CD4-positive, CD25-positive, alpha-beta regulatory T cell (primary cell): ENCODE data around the gene PRRX2. TPM values are rescaled to one million over a fixed set of nuclear protein-coding genes. Genes with fewer than 3 reads are reported as not detected.
A peak's percentile ranks its signal among the peaks of the same experiment; 100 is the strongest.

Experiments
- ATAC-seq, 2 donors: fragments of 150-1000 bp; cut with Tn5 transposase; one replicate each; pipeline ENCODE4 v1.10.0; 2021; ENCODE audit warnings: low read depth in 2 of 2, moderate number of reproducible peaks in 2 of 2, moderate library complexity in 1 of 2
- DNase-seq, 3 donors: peaks; one replicate each; pipeline versions ENCODE4 v3.0.0 to v3.0.0-alpha.2; 2012 to 2022; ENCODE audit warnings: mixed read lengths in 1 of 3
- H3K27ac ChIP-seq: one replicate; pipeline ENCODE4 v1.7.0; 2013; ENCODE audit warnings: mild to moderate bottlenecking, low read length; ENCODE audit not compliant: insufficient read depth, poor library complexity, severe bottlenecking
- H3K27me3 ChIP-seq: one replicate; pipeline ENCODE4 v1.7.0; 2013; ENCODE audit warnings: low read length; ENCODE audit not compliant: control insufficient read depth, insufficient read depth
- H3K36me3 ChIP-seq: one replicate; pipeline ENCODE4 v1.7.0; 2013; ENCODE audit warnings: mild to moderate bottlenecking, low read length, moderate library complexity; ENCODE audit not compliant: control insufficient read depth, insufficient read depth
- H3K4me1 ChIP-seq: 2 replicates; pipeline ENCODE4 v1.7.0; 2013; ENCODE audit warnings: mild to moderate bottlenecking, low read length; ENCODE audit not compliant: insufficient read depth, control insufficient read depth, poor library complexity, severe bottlenecking
- H3K4me3 ChIP-seq: one replicate; pipeline ENCODE4 v1.7.0; 2013; ENCODE audit warnings: low read depth, mild to moderate bottlenecking, low read length, moderate library complexity
- H3K9me3 ChIP-seq, 2 experiments: 1 replicate in 1 of 2; 2 replicates in 1 of 2; pipeline ENCODE4 v1.7.0; 2013; ENCODE audit warnings: low read length in 2 of 2, mild to moderate bottlenecking in 1 of 2, moderate library complexity in 1 of 2; ENCODE audit not compliant: control insufficient read depth in 2 of 2
- H3K27ac Mint-ChIP-seq, 3 donors: one replicate each; pipeline ENCODE4 v1.8.0; 2020 to 2022; ENCODE audit warnings: mild to moderate bottlenecking in 3 of 3, mixed read lengths in 3 of 3, moderate library complexity in 2 of 3
- H3K27me3 Mint-ChIP-seq: one replicate; pipeline ENCODE4 v1.8.0; 2022; ENCODE audit warnings: mild to moderate bottlenecking, mixed read lengths
- H3K36me3 Mint-ChIP-seq: one replicate; pipeline ENCODE4 v1.8.0; 2020; ENCODE audit warnings: mixed read lengths
- H3K4me1 Mint-ChIP-seq, 4 donors: one replicate each; pipeline ENCODE4 v1.8.0; 2020 to 2022; ENCODE audit warnings: mixed read lengths in 4 of 4, mild to moderate bottlenecking in 1 of 4
- H3K4me3 Mint-ChIP-seq, 4 donors: one replicate each; pipeline ENCODE4 v1.8.0; 2020 to 2022; ENCODE audit warnings: mild to moderate bottlenecking in 4 of 4, mixed read lengths in 4 of 4, moderate library complexity in 3 of 4
- H3K9me3 Mint-ChIP-seq, 7 donors: one replicate each; pipeline ENCODE4 v1.8.0; 2020 to 2022; ENCODE audit warnings: mixed read lengths in 7 of 7, mild to moderate bottlenecking in 3 of 7, moderate library complexity in 2 of 7
- polyA plus RNA-seq, 4 donors: library from polyadenylated mRNA; unstranded; fragments of 300-500 nt; fragmentation: Illumina TruSeq; gene quantifications; one replicate each; pipeline ENCODE4 v1.2.3, GENCODE V29; 2021
- total RNA-seq: library from RNA; stranded (reverse); gene quantifications from one replicate; pipeline ENCODE4 v1.2.3, GENCODE V29; 2022

The PRRX2 gene
- total and polyA plus RNA-seq, 5 donors from 2014 or later, result not detected

GRCh38 chr9:129696944-129697655 is 31.7 kb downstream of the PRRX2 start:
- no peaks in the 10 kb centered on the region for H3K36me3 Mint-ChIP-seq
- Histone ChIP-seq H3K36me3 (no peaks in the 10 kb centered on the region), H3K27me3 (peaks cover 3% of the 10 kb centered on the region), H3K4me1 (no peaks in the 10 kb centered on the region), H3K4me3 (no peak overlapping the region), H3K27ac (no peak overlapping the region), H3K9me3 (peaks cover 0 to 2% of the 10 kb centered on the region in 2 experiments)
- peaks cover 0 to 3% (median 0%) of the 10 kb centered on the region in 4 donors for H3K4me1 Mint-ChIP-seq
- H3K4me3 Mint-ChIP-seq, result no peak overlapping the region
- ATAC-seq (peak in 1 of 2 donors; percentile 43), DNase-seq (no peak)
- H3K9me3 Mint-ChIP-seq, result no peaks in the 10 kb centered on the region
- peaks cover 44% of the 10 kb centered on the region for H3K27me3 Mint-ChIP-seq
- H3K27ac Mint-ChIP-seq, result peak overlapping the region in 1 of 3 donors; percentile 69

GRCh38 chr9:129697656-129698253 is 32.3 kb downstream of the PRRX2 start:
- Mint-ChIP-seq H3K4me3 (no peak overlapping the region), H3K36me3 (no peaks in the 10 kb centered on the region), H3K4me1 (peaks cover 0 to 3% (median 0%) of the 10 kb centered on the region in 4 donors), H3K27me3 (peaks cover 39% of the 10 kb centered on the region), H3K27ac (no peak overlapping the region), H3K9me3 (no peaks in the 10 kb centered on the region)
- no peaks in the 10 kb centered on the region for H3K4me1 ChIP-seq
- ATAC-seq, result peak in 1 of 2 donors; percentile 15
- H3K36me3 ChIP-seq, result no peaks in the 10 kb centered on the region
- peaks cover 3% of the 10 kb centered on the region for H3K27me3 ChIP-seq
- H3K9me3 ChIP-seq, result no peaks in the 10 kb centered on the region
- DNase-seq, result no peak
- H3K4me3 ChIP-seq, result no peak overlapping the region
- no peak overlapping the region for H3K27ac ChIP-seq

- DNase-seq (no peak), ATAC-seq (no peak)
- no peaks in the 10 kb centered on the region for H3K4me1 ChIP-seq
- Mint-ChIP-seq H3K9me3 (no peaks in the 10 kb centered on the region), H3K36me3 (no peaks in the 10 kb centered on the region), H3K27ac (no peak overlapping the region), H3K4me1 (peaks cover 0 to 3% (median 0%) of the 10 kb centered on the region in 4 donors), H3K4me3 (no peak overlapping the region), H3K27me3 (peaks cover 39% of the 10 kb centered on the region)
- no peaks in the 10 kb centered on the region for H3K36me3 ChIP-seq
- peaks cover 3% of the 10 kb centered on the region for H3K27me3 ChIP-seq
- no peak overlapping the region for H3K27ac ChIP-seq
- H3K9me3 ChIP-seq, result no peaks in the 10 kb centered on the region
- H3K4me3 ChIP-seq, result no peak overlapping the region
These were observed 32.9 kb downstream of the PRRX2 start for GRCh38 chr9:129698254-129698757.

GRCh38 chr9:129701054-129701453 is 35.6 kb downstream of the PRRX2 start:
- Mint-ChIP-seq H3K27me3 (peaks cover 25% of the 10 kb centered on the region), H3K4me3 (no peak overlapping the region), H3K36me3 (no peaks in the 10 kb centered on the region), H3K9me3 (no peaks in the 10 kb centered on the region), H3K4me1 (peaks cover 0 to 3% (median 0%) of the 10 kb centered on the region in 4 donors), H3K27ac (no peak overlapping the region)
- no peaks in the 10 kb centered on the region for H3K36me3 ChIP-seq
- H3K27ac ChIP-seq, result no peak overlapping the region
- peaks cover 3% of the 10 kb centered on the region for H3K27me3 ChIP-seq
- no peaks in the 10 kb centered on the region for H3K4me1 ChIP-seq
- no peak for DNase-seq
- H3K4me3 ChIP-seq, result no peak overlapping the region
- no peak for ATAC-seq
- no peaks in the 10 kb centered on the region for H3K9me3 ChIP-seq

GRCh38 chr9:129701549-129701948 is 36.1 kb downstream of the PRRX2 start:
- Mint-ChIP-seq H3K27me3 (peaks cover 23% of the 10 kb centered on the region), H3K27ac (no peak overlapping the region), H3K4me3 (no peak overlapping the region), H3K4me1 (peaks cover 0 to 3% (median 0%) of the 10 kb centered on the region in 4 donors), H3K9me3 (no peaks in the 10 kb centered on the region), H3K36me3 (no peaks in the 10 kb centered on the region)
- ATAC-seq (no peak), DNase-seq (no peak)
- Histone ChIP-seq H3K9me3 (no peaks in the 10 kb centered on the region), H3K27ac (no peak overlapping the region), H3K4me1 (no peaks in the 10 kb centered on the region), H3K36me3 (no peaks in the 10 kb centered on the region), H3K4me3 (no peak overlapping the region), H3K27me3 (peaks cover 3% of the 10 kb centered on the region)

GRCh38 chr9:129702589-129703520 is 37.4 kb downstream of the PRRX2 start:
- H3K4me3 Mint-ChIP-seq, result no peak overlapping the region
- no peak overlapping the region for H3K27ac Mint-ChIP-seq

GRCh38 chr9:129703667-129704355 is 38.4 kb downstream of the PRRX2 start:
- no peaks in the 10 kb centered on the region for H3K4me1 Mint-ChIP-seq
- H3K4me3 ChIP-seq, result no peak overlapping the region
- no peaks in the 10 kb centered on the region for H3K9me3 ChIP-seq
- H3K27ac Mint-ChIP-seq, result no peak overlapping the region
- no peak overlapping the region for H3K4me3 Mint-ChIP-seq
- H3K27ac ChIP-seq, result no peak overlapping the region
- no peaks in the 10 kb centered on the region for H3K27me3 ChIP-seq
- no peaks in the 10 kb centered on the region for H3K36me3 Mint-ChIP-seq
- no peaks in the 10 kb centered on the region for H3K36me3 ChIP-seq
- H3K9me3 Mint-ChIP-seq, result no peaks in the 10 kb centered on the region
- ATAC-seq (no peak), DNase-seq (no peak)
- H3K27me3 Mint-ChIP-seq, result peaks cover 12% of the 10 kb centered on the region
- no peaks in the 10 kb centered on the region for H3K4me1 ChIP-seq

More at GRCh38 chr9:129702589-129703520, 37.4 kb downstream of the PRRX2 start:
- no peaks in the 10 kb centered on the region for H3K36me3 ChIP-seq
- peaks cover 3% of the 10 kb centered on the region for H3K27me3 ChIP-seq
- no peak for ATAC-seq
- no peak for DNase-seq
- no peaks in the 10 kb centered on the region for H3K9me3 Mint-ChIP-seq
- no peak overlapping the region for H3K27ac ChIP-seq
- no peaks in the 10 kb centered on the region for H3K36me3 Mint-ChIP-seq
- no peaks in the 10 kb centered on the region for H3K4me1 ChIP-seq
- peaks cover 14% of the 10 kb centered on the region for H3K27me3 Mint-ChIP-seq
- H3K4me1 Mint-ChIP-seq, result no peaks in the 10 kb centered on the region
- H3K9me3 ChIP-seq, result no peaks in the 10 kb centered on the region
- no peak overlapping the region for H3K4me3 ChIP-seq
